ENCODE data around the gene PLEKHM2. TPM values are rescaled to one million over a fixed set of nuclear protein-coding genes. Genes with fewer than 3 reads are reported as not detected.

The PLEKHM2 gene
- total RNA-seq, 1 experiment from 2014 or later, result 51.5 TPM

GRCh38 chr1:15717418-15718125 lies 33.5 kb downstream of the PLEKHM2 start:
- Mint-ChIP-seq H3K27ac (ENCODE audit: low read depth, unreplicated experiment) (no peak overlapping the region), H3K36me3 (ENCODE audit: insufficient read depth, unreplicated experiment) (peaks cover 38% of the 10 kb centered on the region), H3K4me3 (ENCODE audit: unreplicated experiment) (no peak overlapping the region), H3K4me1 (ENCODE audit: insufficient read depth, unreplicated experiment) (no peaks in the 10 kb centered on the region), H3K27me3 (ENCODE audit: insufficient read depth, unreplicated experiment) (no peaks in the 10 kb centered on the region), H3K9me3 (ENCODE audit: unreplicated experiment) (no peaks in the 10 kb centered on the region)
- TF ChIP-seq CTCF (IDR thresholded peaks at IDR 0.05; ENCODE audit: unreplicated experiment), result no peak
- intact Hi-C loops (cut with micrococcal nuclease), result no loop called here
- ChIA-PET POLR2A (interaction anchor here (0.7 kb wide), 1 partner anchor 10 kb away, joined by 3 read pairs; no protein-coding TSS in a partner anchor), CTCF (interaction anchor here (0.6 to 1.1 kb wide), 3 partner anchors 20 to 24 kb away, joined by 3 to 5 read pairs (median 4); no protein-coding TSS in a partner anchor)
- no peak for DNase-seq (ENCODE audit: unreplicated experiment)
- no TSS peak for BruUV-seq (replicated peaks)

- Mint-ChIP-seq H3K4me3 (ENCODE audit: unreplicated experiment) (no peak overlapping the region), H3K36me3 (ENCODE audit: insufficient read depth, unreplicated experiment) (peaks cover 44% of the 10 kb centered on the region), H3K27me3 (ENCODE audit: insufficient read depth, unreplicated experiment) (no peaks in the 10 kb centered on the region), H3K27ac (ENCODE audit: low read depth, unreplicated experiment) (no peak overlapping the region), H3K9me3 (ENCODE audit: unreplicated experiment) (no peaks in the 10 kb centered on the region), H3K4me1 (ENCODE audit: insufficient read depth, unreplicated experiment) (no peaks in the 10 kb centered on the region)
- DNase-seq (ENCODE audit: unreplicated experiment), result no peak
- intact Hi-C loops (cut with micrococcal nuclease), result no loop called here
- POLR2A ChIA-PET, result no interaction called here
- no peak for TF ChIP-seq CTCF (IDR thresholded peaks at IDR 0.05; ENCODE audit: unreplicated experiment)
- no TSS peak for BruUV-seq (replicated peaks)
- CTCF ChIA-PET, result interaction anchor here (1.1 kb wide), 1 partner anchor 22 kb away, joined by 4 read pairs; no protein-coding TSS in a partner anchor
Observed at GRCh38 chr1:15718199-15718601, 34.1 kb downstream of the PLEKHM2 start.

- POLR2A ChIA-PET, result no interaction called here
- H3K4me1 Mint-ChIP-seq (ENCODE audit: insufficient read depth, unreplicated experiment), result no peaks in the 10 kb centered on the region
- H3K36me3 Mint-ChIP-seq (ENCODE audit: insufficient read depth, unreplicated experiment), result peaks cover 57% of the 10 kb centered on the region
Observed at GRCh38 chr1:15719381-15720120, 35.4 kb downstream of the PLEKHM2 start.

More at GRCh38 chr1:15719381-15720120, 35.4 kb downstream of the PLEKHM2 start:
- Mint-ChIP-seq H3K4me3 (ENCODE audit: unreplicated experiment) (no peak overlapping the region), H3K27me3 (ENCODE audit: insufficient read depth, unreplicated experiment) (no peaks in the 10 kb centered on the region), H3K27ac (ENCODE audit: low read depth, unreplicated experiment) (no peak overlapping the region), H3K9me3 (ENCODE audit: unreplicated experiment) (no peaks in the 10 kb centered on the region)
- CTCF ChIA-PET, result interaction anchor here (0.7 kb wide), 1 partner anchor 140 kb away, joined by 3 read pairs; no protein-coding TSS in a partner anchor
- no TSS peak for BruUV-seq (replicated peaks)
- intact Hi-C loops (cut with micrococcal nuclease), result no loop called here
- TF ChIP-seq CTCF (IDR thresholded peaks at IDR 0.05; ENCODE audit: unreplicated experiment), result no peak
- DNase-seq (ENCODE audit: unreplicated experiment), result no peak

Data from MCF 10A (cell line).